Measurements from ENCODE around the gene SMIM20. TPM values are rescaled to one million over a fixed set of nuclear protein-coding genes. Genes with fewer than 3 reads are reported as not detected.

Gene SMIM20
- total RNA-seq, 1 experiment from 2014 or later = 27.0 TPM

GRCh38 chr4:25965629-25966028, 51.6 kb downstream of the SMIM20 start:
- ChIA-PET POLR2A (ENCODE audit: unreplicated experiment) (no interaction called here), CTCF (no interaction called here)
- no peak overlapping the region for H3K9ac ChIP-seq (ENCODE audit: low read length)
- no peaks in the 10 kb centered on the region for H3K9me3 ChIP-seq (ENCODE audit: low read length)
- no peak overlapping the region for H3K4me2 ChIP-seq (ENCODE audit: low read length)
- BruUV-seq (replicated peaks) = no TSS peak
- no peak overlapping the region for H3K27ac ChIP-seq (ENCODE audit: low read length)
- H2AFZ ChIP-seq (ENCODE audit: low read length) = no peak overlapping the region
- no peaks in the 10 kb centered on the region for H3K9me2 ChIP-seq (replicated peaks; ENCODE audit: low read length)
- H3K79me2 ChIP-seq (ENCODE audit: low read length) = no peaks in the 10 kb centered on the region
- H3K36me3 ChIP-seq (ENCODE audit: low read depth, low read length) = no peaks in the 10 kb centered on the region
- no peak for TF ChIP-seq CTCF (conservative IDR thresholded peaks at IDR 0.05; ENCODE audit: low read depth, low read length)
- TF ChIP-seq EZH2phosphoT487 (IDR thresholded peaks at IDR 0.05; ENCODE audit: borderline replicate concordance, low read length) = no peak
- no peak for TF ChIP-seq EZH2 (IDR thresholded peaks at IDR 0.05; ENCODE audit: low read length, unreplicated experiment)
- intact Hi-C loops (cut with micrococcal nuclease) = no loop called here
- ATAC-seq (no peak), DNase-seq (no peak)
- no peaks in the 10 kb centered on the region for H4K20me1 ChIP-seq (ENCODE audit: low read length)
- no peak overlapping the region for H3K4me3 ChIP-seq (ENCODE audit: low read length)
- no peaks in the 10 kb centered on the region for H3F3A ChIP-seq (ENCODE audit: low read length, unreplicated experiment)
- peaks cover 7% of the 10 kb centered on the region; the same call in 1 of the 2 replicates for H3K4me1 ChIP-seq (ENCODE audit: insufficient read depth, low read length)
- no peaks in the 10 kb centered on the region for H3K27me3 ChIP-seq (ENCODE audit: low read length)

GRCh38 chr4:25966171-25966570, 52.2 kb downstream of the SMIM20 start:
- Histone ChIP-seq H3K4me2 (ENCODE audit: low read length) (no peak overlapping the region), H3K79me2 (ENCODE audit: low read length) (no peaks in the 10 kb centered on the region), H3K9me3 (ENCODE audit: low read length) (no peaks in the 10 kb centered on the region), H2AFZ (ENCODE audit: low read length) (no peak overlapping the region), H3K4me3 (ENCODE audit: low read length) (no peak overlapping the region), H3K27me3 (ENCODE audit: low read length) (no peaks in the 10 kb centered on the region), H3K4me1 (ENCODE audit: insufficient read depth, low read length) (peaks cover 10% of the 10 kb centered on the region; the same call in 1 of the 2 replicates), H3K9ac (ENCODE audit: low read length) (no peak overlapping the region), H3K36me3 (ENCODE audit: low read depth, low read length) (no peaks in the 10 kb centered on the region), H3K27ac (ENCODE audit: low read length) (no peak overlapping the region), H3K9me2 (replicated peaks; ENCODE audit: low read length) (no peaks in the 10 kb centered on the region), H3F3A (ENCODE audit: low read length, unreplicated experiment) (no peaks in the 10 kb centered on the region), H4K20me1 (ENCODE audit: low read length) (no peaks in the 10 kb centered on the region)
- ATAC-seq = no peak
- TF ChIP-seq CTCF (conservative IDR thresholded peaks at IDR 0.05; ENCODE audit: low read depth, low read length) = no peak
- no peak for DNase-seq
- intact Hi-C loops (cut with micrococcal nuclease) = no loop called here
- ChIA-PET CTCF (no interaction called here), POLR2A (ENCODE audit: unreplicated experiment) (no interaction called here)
- BruUV-seq (replicated peaks) = no TSS peak

- Histone ChIP-seq H4K20me1 (ENCODE audit: low read length) (no peaks in the 10 kb centered on the region), H3K4me2 (ENCODE audit: low read length) (no peak overlapping the region)
- intact Hi-C loops (cut with micrococcal nuclease) = no loop called here
These were observed 55.5 kb downstream of the SMIM20 start for GRCh38 chr4:25969374-25970155.

More at GRCh38 chr4:25969374-25970155, 55.5 kb downstream of the SMIM20 start:
- no peak overlapping the region for H3K4me3 ChIP-seq (ENCODE audit: low read length)
- no peak for DNase-seq
- H3K9me3 ChIP-seq (ENCODE audit: low read length) = no peaks in the 10 kb centered on the region
- ATAC-seq = no peak
- no peak overlapping the region for H2AFZ ChIP-seq (ENCODE audit: low read length)
- CTCF ChIA-PET = no interaction called here
- H3K27ac ChIP-seq (ENCODE audit: low read length) = no peak overlapping the region
- no TSS peak for BruUV-seq (replicated peaks)
- POLR2A ChIA-PET (ENCODE audit: unreplicated experiment) = no interaction called here
- peaks cover 10% of the 10 kb centered on the region; the same call in 1 of the 2 replicates for H3K4me1 ChIP-seq (ENCODE audit: insufficient read depth, low read length)
- TF ChIP-seq EZH2 (IDR thresholded peaks at IDR 0.05; ENCODE audit: low read length, unreplicated experiment) (no peak), EZH2phosphoT487 (IDR thresholded peaks at IDR 0.05; ENCODE audit: borderline replicate concordance, low read length) (no peak), CTCF (conservative IDR thresholded peaks at IDR 0.05; ENCODE audit: low read depth, low read length) (no peak)
- H3K27me3 ChIP-seq (ENCODE audit: low read length) = no peaks in the 10 kb centered on the region
- no peaks in the 10 kb centered on the region for H3K79me2 ChIP-seq (ENCODE audit: low read length)
- H3K9ac ChIP-seq (ENCODE audit: low read length) = no peak overlapping the region
- no peaks in the 10 kb centered on the region for H3K9me2 ChIP-seq (replicated peaks; ENCODE audit: low read length)
- no peaks in the 10 kb centered on the region for H3F3A ChIP-seq (ENCODE audit: low read length, unreplicated experiment)
- no peaks in the 10 kb centered on the region for H3K36me3 ChIP-seq (ENCODE audit: low read depth, low read length)
